Skeletal muscle tissue (tissue), 4 donors: Measurements from ENCODE around the gene CHCHD6. TPM values are rescaled to one million over a fixed set of nuclear protein-coding genes. Genes with fewer than 3 reads are reported as not detected.

Source experiments
- H3K27ac ChIP-seq: one replicate; pipeline ENCODE4 v1.7.0; 2013; ENCODE audit warnings: mild to moderate bottlenecking, low read depth, low read length, inconsistent platforms
- H3K27me3 ChIP-seq, 3 donors: one replicate each; pipeline ENCODE4 v1.7.0; 2013; ENCODE audit warnings: low read length in 3 of 3; ENCODE audit not compliant: control insufficient read depth in 3 of 3, insufficient read depth in 3 of 3
- H3K36me3 ChIP-seq, 3 donors: one replicate each; pipeline ENCODE4 v1.7.0; 2013; ENCODE audit warnings: low read length in 3 of 3; ENCODE audit not compliant: control insufficient read depth in 3 of 3, insufficient read depth in 3 of 3
- H3K4me1 ChIP-seq, 3 donors: one replicate each; pipeline ENCODE4 v1.7.0; 2013; ENCODE audit warnings: low read length in 3 of 3, mild to moderate bottlenecking in 3 of 3; ENCODE audit not compliant: control insufficient read depth in 3 of 3, insufficient read depth in 3 of 3
- H3K4me3 ChIP-seq, 3 donors: one replicate each; pipeline ENCODE4 v1.7.0; 2013; ENCODE audit warnings: low read length in 3 of 3
- H3K9ac ChIP-seq, 3 donors: one replicate each; pipeline ENCODE4 v1.7.0; 2013; ENCODE audit warnings: low read length in 3 of 3, mild to moderate bottlenecking in 3 of 3, moderate library complexity in 2 of 3, low read depth in 1 of 3
- H3K9me3 ChIP-seq, 3 donors: one replicate each; pipeline ENCODE4 v1.7.0; 2013; ENCODE audit warnings: low read length in 3 of 3; ENCODE audit not compliant: control insufficient read depth in 3 of 3
- total RNA-seq: library from RNA; depleted of rRNA; stranded (reverse); fragments of >200 nt; gene quantifications from one replicate; pipeline ENCODE4 v1.2.3, GENCODE V29; 2014
- donor health status: Osteomylitis.

CHCHD6 gene
- 8.9 TPM for total RNA-seq

- Histone ChIP-seq H3K36me3 (no peaks in the 10 kb centered on the region), H3K4me1 (peaks cover 10 to 13% (median 11%) of the 10 kb centered on the region in 3 donors), H3K9me3 (no peaks in the 10 kb centered on the region), H3K9ac (peak within 1 kb of the TSS; percentile 73 to 83 (median 76)), H3K27me3 (peaks cover 0 to 10% (median 5%) of the 10 kb centered on the region in 3 donors), H3K27ac (no peak within 1 kb of the TSS), H3K4me3 (peak within 1 kb of the TSS; percentile 82 to 93 (median 93))
These were observed at the start of gene CHCHD6 for GRCh38 chr3:126703512-126704493. CHCHD6 (plus strand) TSS chr3:126704240; CDS start chr3:126704313, 73 bp downstream.

- H3K4me3 ChIP-seq, result peak within 1 kb of the TSS; percentile 82 to 85 (median 83)
- H3K27me3 ChIP-seq, result no peaks in the 10 kb centered on the region
- peak within 1 kb of the TSS; percentile 73 to 89 (median 83) for H3K9ac ChIP-seq
- H3K36me3 ChIP-seq, result no peaks in the 10 kb centered on the region
- no peaks in the 10 kb centered on the region for H3K9me3 ChIP-seq
- H3K4me1 ChIP-seq, result peaks cover 3 to 5% (median 4%) of the 10 kb centered on the region in 3 donors
- H3K27ac ChIP-seq, result peak within 1 kb of the TSS; percentile 80
These were observed 49.3 kb upstream of the CHCHD6 start, which contains the start of gene TXNRD3 for GRCh38 chr3:126654571-126655383. TXNRD3 (minus strand) TSS chr3:126655124.

- H3K4me1 ChIP-seq, result peaks cover 3 to 5% (median 4%) of the 10 kb centered on the region in 3 donors
- H3K4me3 ChIP-seq, result no peak overlapping the region
- no peaks in the 10 kb centered on the region for H3K9me3 ChIP-seq
- peaks cover 0 to 7% (median 4%) of the 10 kb centered on the region in 3 donors for H3K27me3 ChIP-seq
- H3K36me3 ChIP-seq, result no peaks in the 10 kb centered on the region
- no peak overlapping the region for H3K9ac ChIP-seq
- no peak overlapping the region for H3K27ac ChIP-seq
These were observed 48.2 kb upstream of the CHCHD6 start for GRCh38 chr3:126655887-126656286.

DNA sequence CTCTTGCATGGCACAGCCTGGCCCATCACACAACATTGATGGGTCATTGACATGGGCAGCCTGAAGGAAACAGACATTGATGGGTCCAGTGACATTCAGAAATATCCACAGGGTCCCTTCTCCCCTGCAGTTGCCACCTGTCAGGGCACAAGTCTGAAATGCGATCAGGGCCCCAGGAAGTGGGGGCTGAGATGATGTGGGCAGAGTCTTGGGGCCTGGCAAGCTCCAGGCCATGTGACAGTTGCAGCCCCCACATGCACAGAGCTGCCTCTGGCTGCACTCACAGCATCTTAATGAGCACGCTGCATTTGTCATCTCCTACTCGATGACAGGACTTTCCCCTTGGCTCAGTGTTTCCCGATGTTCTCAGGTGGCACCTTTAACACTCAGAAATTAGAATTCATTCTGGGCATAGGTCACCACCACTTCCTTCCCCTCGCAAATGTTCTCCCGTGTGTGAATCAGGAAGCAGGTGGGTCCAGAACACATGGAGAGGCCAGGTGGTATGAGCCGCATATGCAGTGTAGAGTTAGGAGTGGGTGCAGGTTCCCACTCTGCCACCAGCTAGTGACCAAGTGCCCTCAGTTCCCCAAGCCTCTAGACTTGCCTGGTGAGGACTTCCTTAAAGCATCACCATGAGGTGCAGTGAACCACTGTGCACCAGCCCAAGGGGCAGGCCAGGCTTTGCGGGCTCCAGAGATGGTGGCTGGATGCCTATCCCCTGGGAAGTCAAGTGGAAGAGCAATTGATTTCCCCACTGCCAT lies 47.5 kb upstream of the CHCHD6 start:
- H3K4me3 ChIP-seq, result no peak overlapping the region
- no peak overlapping the region for H3K9ac ChIP-seq
- H3K27ac ChIP-seq, result no peak overlapping the region
- no peaks in the 10 kb centered on the region for H3K36me3 ChIP-seq
- H3K4me1 ChIP-seq, result peaks cover 4 to 5% (median 5%) of the 10 kb centered on the region in 3 donors
- H3K27me3 ChIP-seq, result peaks cover 0 to 7% (median 4%) of the 10 kb centered on the region in 3 donors
- no peaks in the 10 kb centered on the region for H3K9me3 ChIP-seq

DNA sequence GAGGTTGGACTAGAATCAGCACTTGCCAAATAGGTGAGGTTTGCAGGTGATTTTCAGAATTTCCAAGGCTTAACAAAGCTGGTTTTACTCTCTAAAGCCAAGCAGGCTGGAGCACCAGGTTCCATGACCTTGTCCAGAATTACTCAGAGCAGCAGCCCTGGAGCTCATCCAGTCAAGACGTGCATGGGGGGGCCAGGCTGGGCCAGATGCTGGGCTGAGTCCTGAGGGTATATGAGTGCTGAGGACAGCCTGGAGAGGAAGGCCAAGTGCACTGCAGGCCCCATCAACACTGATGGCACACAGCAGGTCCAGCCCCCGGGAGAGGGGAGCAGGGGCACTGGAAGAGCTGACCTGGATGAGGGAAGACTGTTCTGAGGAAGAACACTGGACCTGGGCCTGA lies 46.1 kb upstream of the CHCHD6 start:
- Histone ChIP-seq H3K9me3 (no peaks in the 10 kb centered on the region), H3K4me1 (peaks cover 7 to 11% (median 11%) of the 10 kb centered on the region in 3 donors), H3K9ac (no peak overlapping the region), H3K27me3 (peaks cover 4 to 13% (median 4%) of the 10 kb centered on the region in 3 donors), H3K4me3 (no peak overlapping the region), H3K27ac (no peak overlapping the region), H3K36me3 (no peaks in the 10 kb centered on the region)

DNA sequence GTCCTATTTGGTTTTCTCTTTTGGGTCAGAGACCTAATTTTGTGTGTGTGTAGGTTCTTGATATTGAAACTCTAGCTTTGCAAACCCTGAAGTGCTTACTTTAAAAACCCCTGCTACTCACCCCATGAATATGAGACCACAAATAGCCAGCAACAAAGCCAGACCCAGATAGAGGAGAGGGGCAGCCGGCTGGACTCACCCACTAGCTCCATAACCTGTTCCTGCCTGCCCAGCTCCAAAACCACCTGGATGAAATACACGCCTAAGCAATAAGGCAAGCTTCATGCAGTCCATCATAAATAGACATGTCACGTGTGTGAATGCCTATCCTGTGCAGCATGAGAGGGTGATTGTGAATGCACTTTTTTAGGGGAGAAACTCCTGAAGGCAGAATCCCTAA lies 45.5 kb upstream of the CHCHD6 start:
- Histone ChIP-seq H3K4me3 (no peak overlapping the region), H3K27ac (no peak overlapping the region), H3K4me1 (peaks cover 7 to 11% (median 11%) of the 10 kb centered on the region in 3 donors), H3K9ac (no peak overlapping the region), H3K9me3 (no peaks in the 10 kb centered on the region), H3K36me3 (no peaks in the 10 kb centered on the region), H3K27me3 (peaks cover 4 to 17% (median 10%) of the 10 kb centered on the region in 3 donors)

GRCh38 chr3:126659915-126660886 lies 43.8 kb upstream of the CHCHD6 start:
- Histone ChIP-seq H3K36me3 (no peaks in the 10 kb centered on the region), H3K9me3 (no peaks in the 10 kb centered on the region), H3K27ac (no peak overlapping the region), H3K9ac (no peak overlapping the region), H3K4me1 (peaks cover 5 to 10% (median 10%) of the 10 kb centered on the region in 3 donors), H3K4me3 (no peak overlapping the region), H3K27me3 (peaks cover 4 to 17% (median 13%) of the 10 kb centered on the region in 3 donors)

DNA sequence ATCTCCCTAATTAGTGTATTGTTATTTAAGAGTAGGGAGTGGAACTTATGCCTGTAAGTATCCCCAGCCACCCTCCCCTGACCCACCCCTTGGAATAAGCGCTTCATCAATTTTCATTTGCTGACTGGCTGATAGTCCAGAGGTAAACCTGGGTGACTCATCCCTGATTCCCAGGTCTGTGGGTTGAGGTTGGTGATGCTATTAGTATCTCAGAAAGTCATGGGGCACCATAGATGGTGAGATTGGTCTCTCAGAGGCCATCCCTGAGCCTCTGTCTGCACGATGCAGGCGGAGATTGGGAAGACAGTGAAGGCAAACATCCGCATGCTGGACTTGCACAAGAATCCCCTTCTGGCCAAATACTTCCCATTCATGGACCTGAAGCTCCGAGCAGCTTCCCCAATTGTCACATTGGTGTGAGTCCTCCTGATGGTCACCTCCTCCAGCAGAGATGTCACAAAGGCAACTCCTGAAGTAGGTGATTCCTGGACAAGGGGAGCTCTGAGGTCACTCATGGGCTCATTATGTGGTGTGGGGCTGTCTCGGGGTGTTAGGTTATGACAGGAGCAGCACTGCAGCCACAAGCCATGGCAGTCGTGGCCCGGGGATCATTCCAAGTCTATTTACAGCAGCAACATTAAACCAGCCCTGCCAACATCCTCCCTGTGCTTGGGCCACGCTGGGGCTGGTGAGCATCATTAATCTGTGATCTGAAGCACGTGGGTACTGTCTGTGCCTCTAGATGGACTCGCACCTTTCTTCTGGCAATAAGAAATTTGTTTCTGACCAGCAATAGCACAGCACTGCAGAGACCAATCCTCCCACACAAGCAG lies 42.3 kb upstream of the CHCHD6 start:
- Histone ChIP-seq H3K9me3 (no peaks in the 10 kb centered on the region), H3K36me3 (no peaks in the 10 kb centered on the region), H3K9ac (no peak overlapping the region), H3K27ac (no peak overlapping the region), H3K27me3 (peaks cover 4 to 17% (median 13%) of the 10 kb centered on the region in 3 donors), H3K4me3 (no peak overlapping the region), H3K4me1 (peaks cover 3 to 8% (median 6%) of the 10 kb centered on the region in 3 donors)
